ENCODE results near the gene EEF1AKMT3. TPM values are rescaled to one million over a fixed set of nuclear protein-coding genes. Genes with fewer than 3 reads are reported as not detected.

The EEF1AKMT3 gene
- total and polyA plus RNA-seq, 9 of the 15 experiments (the other 6 are each of a cell fraction or from before 2014, with no cell fraction given): 4.1 to 17.2 (median 7.9) TPM

GRCh38 chr12:57782243-57782607 lies 9.8 kb downstream of the EEF1AKMT3 start:
- in situ Hi-C loops (cut with MboI): no loop called here
- ChIA-PET POLR2A (interaction anchor here (0.6 to 1.4 kb wide), 4 partner anchors 9 to 14 kb away, joined by 3 to 9 read pairs (median 5); partner anchors contain the start of genes EEF1AKMT3 and METTL1), CTCF (ENCODE audit: low intra/inter-chr PET ratio) (interaction anchor here (0.6 to 1.9 kb wide), 2 partner anchors 25 to 122 kb away, joined by 3 to 14 read pairs; no protein-coding TSS in a partner anchor)
- TF ChIP-seq MEF2D (tag; conservative IDR thresholded peaks at IDR 0.05; ENCODE audit: low read depth): no peak
- TF ChIP-seq ASH1L (IDR thresholded peaks at IDR 0.05; ENCODE audit: borderline replicate concordance, low read depth, partially characterized antibody): peak; percentile 11
- TF ChIP-seq GTF2E2 (tag; IDR thresholded peaks at IDR 0.05): peak; percentile 60; the same call in 1 of the 2 replicates
- TF ChIP-seq NFATC3 (IDR thresholded peaks at IDR 0.05): 0 out of 2 replicates have a peak, but pooled peaks have one; percentile 66
- peak overlapping the region in 1 of 2 experiments; percentile 89; a peak in 2 of 4 replicates for H3K9ac ChIP-seq (ENCODE audit: insufficient read depth in 1 of 2, low read depth in 2 of 2, low read length in 2 of 2)
- H3K27me3 ChIP-seq (ENCODE audit: control insufficient read depth in 2 of 2, insufficient read depth in 2 of 2, low read length in 2 of 2): no peaks in the 10 kb centered on the region
- ATAC-seq (no peak), DNase-seq (ENCODE audit: extremely low read depth in 1 of 4, low spot score in 3 of 4) (no peak), FAIRE-seq (no peak)
- BruUV-seq (replicated peaks): no TSS peak
- peaks cover 8 to 12% of the 10 kb centered on the region in 2 experiments; a peak in 4 of 5 replicates for H3K4me1 ChIP-seq (replicated peaks in 1 of 2; ENCODE audit: control insufficient read depth in 2 of 2, insufficient read depth in 2 of 2, low read length in 2 of 2)
- peak overlapping the region; percentile 69 for H3K4me3 ChIP-seq
- no peaks in the 10 kb centered on the region for H3K9me3 ChIP-seq (replicated peaks; ENCODE audit: control insufficient read depth, insufficient read depth, low read depth, low read length)
- peaks cover 28% of the 10 kb centered on the region for H3K79me2 ChIP-seq (ENCODE audit: control insufficient read depth, insufficient read depth, low read length)
- H3K36me3 ChIP-seq (ENCODE audit: control insufficient read depth, insufficient read depth, low read length): peaks cover 41% of the 10 kb centered on the region
- peak overlapping the region; percentile 86 for H2AFZ ChIP-seq (ENCODE audit: low read depth, low read length)
- 23% methylated on average over 4 of the region's 4 CpGs for WGBS (ENCODE audit: insufficient coverage, low coverage, missing lambda C conversion rate)
- intact Hi-C loops (cut with micrococcal nuclease): no loop called here
- peak overlapping the region; percentile 55 for H3K27ac ChIP-seq (ENCODE audit: extremely low read depth, low read depth, low read length)
- peak overlapping the region; percentile 96 for H3K4me2 ChIP-seq (ENCODE audit: insufficient read depth, low read length)
- no peaks in the 10 kb centered on the region for H4K20me1 ChIP-seq (replicated peaks; ENCODE audit: control insufficient read depth, insufficient read depth, low read length)
- no peaks in the 10 kb centered on the region for H3K9me1 ChIP-seq (ENCODE audit: control insufficient read depth, insufficient read depth, low read length)

Data from K562 (cell line).